ENCODE measurements around the gene C1orf159.
"Not testable (repeated sequence)": the region's sequence is repeated elsewhere in the genome, so short reads cannot be mapped to it uniquely, and the experiment has no call there.

The C1orf159 gene

GRCh38 chr1:1067860-1068516, 47.9 kb downstream of the C1orf159 start:
- Histone ChIP-seq H3K4me3 (ENCODE audit: extremely low read depth, insufficient read depth, low read length, poor library complexity, severe bottlenecking) (peak overlapping the region; percentile 59), H3K27ac (ENCODE audit: low read depth, low read length, severe bottlenecking) (no peak overlapping the region), H3K9me3 (ENCODE audit: control insufficient read depth, low read length) (no peaks in the 10 kb centered on the region), H3K36me3 (ENCODE audit: control insufficient read depth, insufficient read depth, low read length) (no peaks in the 10 kb centered on the region), H3K4me1 (ENCODE audit: control insufficient read depth, insufficient read depth, low read length, poor library complexity, severe bottlenecking) (peaks cover 17% of the 10 kb centered on the region)
- WGBS, 2 experiments (ENCODE audit: insufficient coverage in 2 of 2): 75 to 82% methylated on average over 20 to 29 of the region's 32 CpGs

- no peaks in the 10 kb centered on the region for H3K9me3 ChIP-seq (ENCODE audit: control insufficient read depth, low read length)
- 91 to 97% methylated on average over 40 to 54 of the region's 54 CpGs for WGBS, 2 experiments (ENCODE audit: insufficient coverage in 2 of 2)
- H3K4me3 ChIP-seq (ENCODE audit: extremely low read depth, insufficient read depth, low read length, poor library complexity, severe bottlenecking): no peak overlapping the region
- H3K27ac ChIP-seq (ENCODE audit: low read depth, low read length, severe bottlenecking): no peak overlapping the region
- H3K36me3 ChIP-seq (ENCODE audit: control insufficient read depth, insufficient read depth, low read length): no peaks in the 10 kb centered on the region
- peaks cover 23% of the 10 kb centered on the region for H3K4me1 ChIP-seq (ENCODE audit: control insufficient read depth, insufficient read depth, low read length, poor library complexity, severe bottlenecking)
Observed at GRCh38 chr1:1067284-1067859, 48.5 kb downstream of the C1orf159 start.

- WGBS, 2 experiments (ENCODE audit: insufficient coverage in 2 of 2): 80% methylated on average over 18 to 23 of the region's 27 CpGs
- no peak overlapping the region for H3K4me3 ChIP-seq (ENCODE audit: extremely low read depth, insufficient read depth, low read length, poor library complexity, severe bottlenecking)
- peaks cover 26% of the 10 kb centered on the region for H3K4me1 ChIP-seq (ENCODE audit: control insufficient read depth, insufficient read depth, low read length, poor library complexity, severe bottlenecking)
- no peak overlapping the region for H3K27ac ChIP-seq (ENCODE audit: low read depth, low read length, severe bottlenecking)
- no peaks in the 10 kb centered on the region for H3K9me3 ChIP-seq (ENCODE audit: control insufficient read depth, low read length)
- H3K36me3 ChIP-seq (ENCODE audit: control insufficient read depth, insufficient read depth, low read length): no peaks in the 10 kb centered on the region
Observed at GRCh38 chr1:1066403-1067283, 49.2 kb downstream of the C1orf159 start.

GRCh38 chr1:1065940-1066304, 50.0 kb downstream of the C1orf159 start:
- H3K27ac ChIP-seq (ENCODE audit: low read depth, low read length, severe bottlenecking); H3K36me3 ChIP-seq (ENCODE audit: control insufficient read depth, insufficient read depth, low read length); H3K9me3 ChIP-seq (ENCODE audit: control insufficient read depth, low read length); H3K4me3 ChIP-seq (ENCODE audit: extremely low read depth, insufficient read depth, low read length, poor library complexity, severe bottlenecking): not testable (repeated sequence)
- H3K4me1 ChIP-seq (ENCODE audit: control insufficient read depth, insufficient read depth, low read length, poor library complexity, severe bottlenecking): peaks cover 26% of the 10 kb centered on the region
- 76 to 77% methylated on average over 9 to 10 of the region's 11 CpGs for WGBS, 2 experiments (ENCODE audit: insufficient coverage in 2 of 2)

- WGBS, 2 experiments (ENCODE audit: insufficient coverage in 2 of 2): 79 to 80% methylated on average over 11 to 17 of the region's 20 CpGs
- no peaks in the 10 kb centered on the region for H3K9me3 ChIP-seq (ENCODE audit: control insufficient read depth, low read length)
- no peak overlapping the region for H3K4me3 ChIP-seq (ENCODE audit: extremely low read depth, insufficient read depth, low read length, poor library complexity, severe bottlenecking)
- H3K4me1 ChIP-seq (ENCODE audit: control insufficient read depth, insufficient read depth, low read length, poor library complexity, severe bottlenecking): peaks cover 26% of the 10 kb centered on the region
- no peak overlapping the region for H3K27ac ChIP-seq (ENCODE audit: low read depth, low read length, severe bottlenecking)
- H3K36me3 ChIP-seq (ENCODE audit: control insufficient read depth, insufficient read depth, low read length): no peaks in the 10 kb centered on the region
Observed at GRCh38 chr1:1065265-1065939, 50.5 kb downstream of the C1orf159 start.

- H3K4me1 ChIP-seq (ENCODE audit: control insufficient read depth, insufficient read depth, low read length, poor library complexity, severe bottlenecking): peaks cover 29% of the 10 kb centered on the region
Observed at GRCh38 chr1:1063945-1064831, 51.7 kb downstream of the C1orf159 start.

GRCh38 chr1:1063261-1063944, 52.5 kb downstream of the C1orf159 start:
- WGBS, 2 experiments (ENCODE audit: insufficient coverage in 2 of 2): 66 to 67% methylated on average over 18 to 21 of the region's 24 CpGs
- Histone ChIP-seq H3K36me3 (ENCODE audit: control insufficient read depth, insufficient read depth, low read length) (no peaks in the 10 kb centered on the region), H3K4me1 (ENCODE audit: control insufficient read depth, insufficient read depth, low read length, poor library complexity, severe bottlenecking) (peaks cover 31% of the 10 kb centered on the region), H3K4me3 (ENCODE audit: extremely low read depth, insufficient read depth, low read length, poor library complexity, severe bottlenecking) (no peak overlapping the region), H3K27ac (ENCODE audit: low read depth, low read length, severe bottlenecking) (no peak overlapping the region), H3K9me3 (ENCODE audit: control insufficient read depth, low read length) (no peaks in the 10 kb centered on the region)

More at GRCh38 chr1:1063945-1064831, 51.7 kb downstream of the C1orf159 start:
- H3K4me3 ChIP-seq (ENCODE audit: extremely low read depth, insufficient read depth, low read length, poor library complexity, severe bottlenecking): no peak overlapping the region
- H3K36me3 ChIP-seq (ENCODE audit: control insufficient read depth, insufficient read depth, low read length): no peaks in the 10 kb centered on the region
- H3K27ac ChIP-seq (ENCODE audit: low read depth, low read length, severe bottlenecking): peak overlapping the region; percentile 49
- H3K9me3 ChIP-seq (ENCODE audit: control insufficient read depth, low read length): no peaks in the 10 kb centered on the region
- 12 to 13% methylated on average over 34 to 36 of the region's 50 CpGs for WGBS, 2 experiments (ENCODE audit: insufficient coverage in 2 of 2)

GRCh38 chr1:1062348-1063163, 53.3 kb downstream of the C1orf159 start:
- Histone ChIP-seq H3K27ac (ENCODE audit: low read depth, low read length, severe bottlenecking) (no peak overlapping the region), H3K4me1 (ENCODE audit: control insufficient read depth, insufficient read depth, low read length, poor library complexity, severe bottlenecking) (peaks cover 33% of the 10 kb centered on the region)
- WGBS, 2 experiments (ENCODE audit: insufficient coverage in 2 of 2): 43 to 49% methylated on average over 16 to 29 of the region's 29 CpGs

GRCh38 chr1:1061682-1062345, 54.1 kb downstream of the C1orf159 start:
- WGBS, 2 experiments (ENCODE audit: insufficient coverage in 2 of 2): 49 to 66% methylated on average over 11 to 12 of the region's 18 CpGs
- Histone ChIP-seq H3K4me3 (ENCODE audit: extremely low read depth, insufficient read depth, low read length, poor library complexity, severe bottlenecking) (no peak overlapping the region), H3K4me1 (ENCODE audit: control insufficient read depth, insufficient read depth, low read length, poor library complexity, severe bottlenecking) (peaks cover 33% of the 10 kb centered on the region), H3K36me3 (ENCODE audit: control insufficient read depth, insufficient read depth, low read length) (no peaks in the 10 kb centered on the region), H3K9me3 (ENCODE audit: control insufficient read depth, low read length) (no peaks in the 10 kb centered on the region), H3K27ac (ENCODE audit: low read depth, low read length, severe bottlenecking) (no peak overlapping the region)

More at GRCh38 chr1:1062348-1063163, 53.3 kb downstream of the C1orf159 start:
- Histone ChIP-seq H3K9me3 (ENCODE audit: control insufficient read depth, low read length) (no peaks in the 10 kb centered on the region), H3K36me3 (ENCODE audit: control insufficient read depth, insufficient read depth, low read length) (no peaks in the 10 kb centered on the region), H3K4me3 (ENCODE audit: extremely low read depth, insufficient read depth, low read length, poor library complexity, severe bottlenecking) (no peak overlapping the region)

Measured in mesodermal cell (in vitro differentiated cells).